HEK293T (cell line): ENCODE data around the gene IFNA21.

Source experiments
- CTBP1 ChIP-seq: fragments of 450-650 bp; IDR thresholded peaks from 2 replicates; pipeline ENCODE4 v1.6.1; 2016; ENCODE audit warnings: borderline replicate concordance
- FOXA1 ChIP-seq: fragments of 450-650 bp; IDR thresholded peaks from 2 replicates; pipeline ENCODE4 v1.6.1; 2016; ENCODE audit warnings: mild to moderate bottlenecking
- FOXK2 ChIP-seq: fragments of 450-650 bp; IDR thresholded peaks from 2 replicates; pipeline ENCODE4 v1.6.1; 2016; ENCODE audit warnings: mild to moderate bottlenecking
- FOXM1 ChIP-seq: fragments of 450-650 bp; IDR thresholded peaks from 2 replicates; pipeline ENCODE4 v1.6.1; 2017; ENCODE audit warnings: mild to moderate bottlenecking, borderline replicate concordance
- HDGF ChIP-seq: fragments of 450-650 bp; IDR thresholded peaks from 2 replicates; pipeline ENCODE4 v1.6.1; 2017; ENCODE audit warnings: antibody characterized with exemption, borderline replicate concordance
- SP1 ChIP-seq: fragments of 450-650 bp; IDR thresholded peaks from 2 replicates; pipeline ENCODE4 v1.6.1; 2017
- SUZ12 ChIP-seq: fragments of 450-650 bp; IDR thresholded peaks from 2 replicates; pipeline ENCODE4 v1.6.1; 2016; ENCODE audit warnings: mild to moderate bottlenecking
- TF ChIP-seq, protein P1 (sequence below): fragments of 450-650 bp; IDR thresholded peaks from 2 replicates; pipeline ENCODE4 v1.6.1; 2016

DNA sequence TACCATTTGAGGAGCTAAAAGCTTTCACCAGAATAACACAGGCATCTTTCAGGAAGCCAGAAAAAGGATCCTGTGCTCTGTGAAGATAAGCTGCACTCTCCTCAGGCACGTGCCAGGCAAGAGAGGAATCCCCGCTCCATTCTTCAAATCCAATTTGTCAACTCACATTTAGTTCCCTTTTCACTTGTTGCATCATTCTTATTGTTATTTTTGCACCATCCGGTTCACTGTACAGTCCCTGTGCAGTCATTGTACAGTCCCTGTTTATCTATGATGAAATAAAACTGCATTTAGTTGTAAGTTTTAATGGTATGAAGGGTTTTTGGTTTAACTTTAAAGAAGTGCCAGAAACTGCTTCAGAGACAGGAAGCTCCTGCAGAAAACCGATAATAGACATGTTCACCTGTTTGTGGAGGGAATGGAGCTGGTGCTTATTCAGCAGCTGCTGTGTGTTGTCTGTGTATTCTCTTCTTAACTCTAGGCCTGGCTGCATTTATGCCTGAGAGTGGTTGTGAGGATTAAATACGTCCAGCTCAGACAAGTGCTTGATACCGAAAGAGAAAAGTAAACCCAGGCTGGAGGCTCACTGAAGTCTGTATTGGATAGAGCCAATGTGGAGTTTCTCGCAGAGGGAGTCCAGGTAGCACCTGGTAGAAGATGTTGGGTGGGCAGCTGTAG, 47.2 kb downstream of the IFNA21 start:
- TF ChIP-seq FOXK2 = no peak
- TF ChIP-seq HDGF = no peak
- no peak for TF ChIP-seq SUZ12
- TF ChIP-seq FOXA1 = no peak
- no peak for TF ChIP-seq CTBP1
- no peak for TF ChIP-seq FOXM1
- no peak for TF ChIP-seq SP1
- TF ChIP-seq, protein P1, sequence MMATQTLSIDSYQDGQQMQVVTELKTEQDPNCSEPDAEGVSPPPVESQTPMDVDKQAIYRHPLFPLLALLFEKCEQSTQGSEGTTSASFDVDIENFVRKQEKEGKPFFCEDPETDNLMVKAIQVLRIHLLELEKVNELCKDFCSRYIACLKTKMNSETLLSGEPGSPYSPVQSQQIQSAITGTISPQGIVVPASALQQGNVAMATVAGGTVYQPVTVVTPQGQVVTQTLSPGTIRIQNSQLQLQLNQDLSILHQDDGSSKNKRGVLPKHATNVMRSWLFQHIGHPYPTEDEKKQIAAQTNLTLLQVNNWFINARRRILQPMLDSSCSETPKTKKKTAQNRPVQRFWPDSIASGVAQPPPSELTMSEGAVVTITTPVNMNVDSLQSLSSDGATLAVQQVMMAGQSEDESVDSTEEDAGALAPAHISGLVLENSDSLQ = no peak
